Right kidney (tissue), 1 donor: Measurements from ENCODE around the gene CATSPER3.

Experiments
- DNase-seq: peaks from one replicate; pipeline ENCODE4 v3.0.0-alpha.2; 2016

The CATSPER3 gene

DNA sequence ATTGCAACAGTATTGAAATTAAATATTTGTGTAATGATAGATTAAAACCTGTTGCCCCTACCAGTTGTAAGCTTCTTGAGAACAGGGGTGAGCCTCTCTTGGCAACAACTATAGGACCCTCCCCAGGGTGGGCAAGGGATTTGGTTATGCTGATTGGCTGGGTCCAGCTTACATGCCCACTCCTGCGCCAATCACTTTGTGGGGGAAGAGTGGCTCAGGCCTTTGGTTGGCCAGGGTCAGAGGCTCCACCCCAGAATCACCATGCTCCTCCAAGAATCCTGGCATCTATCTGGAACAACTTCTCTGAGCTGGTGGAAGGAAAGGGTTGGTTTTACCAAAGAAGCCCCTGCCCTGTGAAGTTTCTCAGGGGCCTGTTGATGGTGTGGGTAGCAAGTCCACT, 74.9 kb downstream of the CATSPER3 start:
- DNase-seq: no peak

DNA sequence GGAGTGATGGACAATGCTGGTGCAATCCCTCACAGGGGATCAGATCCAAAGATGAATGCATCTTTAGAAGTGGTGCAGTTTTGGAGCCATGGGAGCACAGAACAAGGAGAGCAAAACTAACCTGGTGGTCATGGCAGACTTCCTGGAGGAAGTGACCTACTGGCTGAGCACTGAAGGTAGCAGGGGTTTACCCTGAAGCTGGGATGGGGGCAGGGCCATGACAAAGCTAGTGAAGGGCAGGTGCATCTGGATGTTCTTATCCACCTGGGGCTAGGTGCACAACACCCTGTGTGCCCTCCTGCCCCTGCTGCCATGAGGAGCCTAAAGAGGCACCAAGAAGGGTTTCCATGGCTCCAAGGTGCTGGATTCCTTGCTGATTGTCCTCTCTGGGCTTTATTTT, 77.8 kb downstream of the CATSPER3 start:
- no peak for DNase-seq

DNA sequence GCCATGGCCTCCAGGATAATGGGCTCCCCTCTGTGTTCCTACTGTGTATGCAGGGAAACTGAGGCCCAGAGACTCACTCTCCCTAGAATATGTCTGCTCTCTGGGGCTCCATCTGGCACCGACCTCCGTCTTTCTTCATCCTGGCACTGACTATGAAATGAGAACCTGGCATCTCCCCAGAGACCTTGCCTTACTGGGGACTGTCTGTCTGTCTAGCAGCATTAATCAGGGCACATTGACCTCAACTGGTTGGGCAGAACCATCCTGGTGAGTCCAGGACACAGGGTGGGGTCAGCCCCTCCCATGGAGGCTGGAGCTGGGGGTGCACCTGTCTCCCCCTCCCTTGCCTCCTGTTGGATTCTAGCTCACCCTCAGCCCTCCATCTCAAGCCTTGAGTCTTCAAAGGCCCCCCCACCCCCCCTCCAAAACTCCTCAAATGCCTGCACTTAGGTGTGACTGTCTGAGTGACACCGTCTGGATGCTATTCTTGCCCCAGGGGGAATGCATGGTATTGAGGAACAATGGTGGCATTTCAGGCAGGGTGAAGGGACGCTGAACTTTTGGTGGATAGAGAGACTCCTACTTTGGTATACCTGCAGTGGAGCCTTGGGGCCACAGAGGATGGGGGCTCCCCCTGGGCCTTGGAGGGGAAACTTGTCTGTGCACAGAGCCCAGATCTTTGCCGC, 79.1 kb downstream of the CATSPER3 start:
- no peak for DNase-seq

DNA sequence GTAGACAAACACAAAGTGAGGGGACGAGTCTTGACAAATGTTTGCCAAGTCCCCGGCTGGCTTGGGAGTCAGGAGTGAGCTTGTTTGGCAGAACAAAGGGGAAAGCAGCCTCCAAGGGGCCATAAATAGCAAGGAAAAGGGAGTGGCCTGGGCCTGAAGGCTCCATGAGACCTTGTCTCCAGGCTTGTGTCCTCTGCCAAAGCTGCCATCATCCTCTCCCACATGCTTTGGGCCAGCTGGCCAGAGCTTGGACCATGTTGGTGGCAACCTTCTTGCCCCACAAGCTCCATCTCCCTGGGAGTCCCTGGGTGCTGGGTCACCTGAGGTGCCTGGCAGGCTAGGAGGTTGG, 79.6 kb downstream of the CATSPER3 start:
- DNase-seq: no peak

DNA sequence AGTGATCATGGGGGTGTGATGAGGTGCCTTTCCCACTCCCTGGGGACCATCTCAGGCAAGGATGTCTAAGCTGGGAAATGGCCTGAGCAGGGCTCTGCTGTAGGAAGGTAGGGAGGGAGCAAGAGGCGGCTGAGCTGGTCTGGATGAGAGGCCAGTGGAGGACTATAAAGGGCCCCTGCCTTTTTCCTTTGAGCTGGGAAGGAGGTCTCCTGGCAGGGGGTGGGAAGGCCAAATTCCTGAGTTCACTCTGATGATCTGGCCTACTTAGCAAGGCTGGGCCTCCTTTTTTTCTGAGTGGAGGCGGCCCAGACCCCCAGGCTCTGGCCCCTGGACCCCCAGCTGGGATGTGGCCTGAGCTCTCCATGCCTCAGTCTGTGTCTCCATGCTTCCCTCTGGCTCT, 80.6 kb downstream of the CATSPER3 start:
- DNase-seq: no peak

DNA sequence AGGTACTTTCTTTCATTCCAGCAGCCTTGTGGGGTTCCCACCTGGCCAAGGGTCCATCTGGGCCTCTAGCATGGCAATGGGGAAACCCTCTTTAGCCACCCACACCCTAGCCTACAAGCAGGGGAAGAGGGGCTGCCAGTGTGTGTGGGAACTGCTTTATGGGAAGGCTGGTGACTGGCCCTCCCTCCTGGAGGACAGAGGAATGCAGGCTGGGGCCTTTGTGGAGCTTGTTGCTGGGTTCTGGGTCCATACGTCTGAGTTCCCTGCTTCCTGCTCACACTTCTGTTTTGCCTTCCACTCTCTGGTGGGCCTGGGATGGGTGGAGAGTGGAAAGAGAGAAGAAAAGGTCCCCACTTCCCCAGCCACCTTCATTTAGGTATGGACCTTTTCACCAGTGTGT, 81.2 kb downstream of the CATSPER3 start:
- no peak for DNase-seq

DNA sequence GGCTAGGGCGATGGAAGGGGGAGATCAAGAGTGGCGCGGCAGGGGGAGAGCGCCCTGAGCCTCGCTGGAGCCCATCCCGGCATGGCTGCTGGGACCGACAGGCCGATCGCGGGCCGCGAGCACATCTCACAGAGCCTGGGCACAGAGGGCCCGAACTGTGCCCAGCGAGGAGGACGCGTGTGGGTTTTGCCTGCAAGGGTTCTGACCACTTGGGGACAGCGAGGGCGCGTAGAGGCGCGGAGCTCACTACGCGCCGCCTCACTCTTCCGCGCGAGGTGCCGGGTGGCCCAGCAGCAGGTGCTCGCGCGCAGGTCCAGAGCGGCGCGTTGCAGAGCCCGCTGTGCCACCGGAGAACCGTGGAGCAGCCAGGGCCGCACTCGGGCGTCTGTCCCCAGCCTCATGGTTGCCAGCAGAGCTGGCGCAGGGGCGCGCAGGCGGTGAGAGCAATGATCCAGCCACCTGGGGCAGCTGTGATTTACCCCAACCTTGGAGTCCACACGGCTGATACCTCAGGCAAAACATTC, 82.6 kb downstream of the CATSPER3 start:
- no peak for DNase-seq

DNA sequence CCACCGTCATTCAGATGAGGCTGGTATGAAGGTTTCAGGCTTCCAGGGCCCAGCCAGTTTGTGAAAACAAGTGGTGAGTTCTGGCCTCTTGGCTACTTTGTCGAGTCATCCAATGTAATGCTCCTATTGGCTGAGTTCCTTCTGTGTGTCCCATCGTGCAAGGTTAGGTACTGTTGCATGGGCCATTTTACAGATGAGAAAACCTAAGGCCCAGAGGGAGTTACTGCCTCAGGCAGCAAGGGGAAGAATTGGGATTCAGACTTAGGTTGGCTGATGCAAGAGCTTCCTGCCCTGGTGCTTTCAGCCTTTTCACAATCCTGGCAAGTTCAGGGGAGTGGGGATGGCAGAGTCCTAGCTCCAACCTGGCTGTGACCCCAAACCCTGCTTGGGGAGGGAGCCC, 83.7 kb downstream of the CATSPER3 start:
- DNase-seq: no peak

DNA sequence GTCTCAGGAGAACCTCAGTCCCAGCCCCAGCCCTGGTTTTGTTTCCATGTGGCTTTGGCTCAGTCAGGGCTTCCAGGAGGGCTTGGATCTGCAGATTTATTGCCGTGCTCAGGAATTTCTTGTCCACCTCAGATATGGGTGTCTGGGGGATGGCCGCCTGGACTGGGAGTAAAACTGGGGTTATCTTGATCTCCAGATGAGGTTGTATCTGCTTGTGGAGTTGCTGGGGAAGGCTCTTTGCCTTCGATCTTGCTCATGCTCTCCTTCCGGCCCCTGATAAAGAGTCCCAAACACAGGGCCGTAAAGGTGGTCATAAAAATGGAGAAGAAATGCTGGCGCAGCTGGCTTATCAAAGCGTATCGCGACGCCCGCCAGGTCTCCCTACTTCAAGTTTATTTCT, 84.2 kb downstream of the CATSPER3 start:
- no peak for DNase-seq

DNA sequence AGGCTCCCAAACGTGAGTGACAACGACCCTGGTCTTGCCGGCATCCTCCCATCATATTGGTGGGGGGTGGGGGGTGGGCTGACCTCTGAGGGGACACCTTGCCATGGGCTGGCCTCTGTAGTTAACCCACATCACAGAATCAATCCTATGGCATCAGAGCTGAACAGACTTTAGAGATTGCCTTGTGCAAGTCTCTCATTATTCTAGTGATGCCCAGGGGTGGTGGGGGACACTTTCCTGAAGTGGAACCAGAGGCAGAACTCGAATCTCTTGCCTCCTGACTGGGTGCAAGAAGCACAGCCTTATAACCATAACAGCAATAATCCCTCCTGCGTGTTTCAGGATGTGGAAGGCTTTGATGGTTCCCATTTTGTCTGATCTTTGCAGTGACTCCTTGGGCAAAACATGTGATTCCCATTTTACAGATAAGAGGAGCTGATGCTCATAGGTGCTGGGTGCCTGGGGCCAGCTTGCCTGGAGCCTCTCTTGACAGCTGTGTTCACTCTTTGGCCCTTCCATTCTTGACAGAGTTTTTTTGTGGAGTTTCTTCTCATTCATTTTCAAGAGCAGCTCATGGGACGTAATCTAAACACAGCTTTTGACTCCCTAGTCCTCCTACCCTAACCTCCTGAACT, 84.9 kb downstream of the CATSPER3 start:
- no peak for DNase-seq

DNA sequence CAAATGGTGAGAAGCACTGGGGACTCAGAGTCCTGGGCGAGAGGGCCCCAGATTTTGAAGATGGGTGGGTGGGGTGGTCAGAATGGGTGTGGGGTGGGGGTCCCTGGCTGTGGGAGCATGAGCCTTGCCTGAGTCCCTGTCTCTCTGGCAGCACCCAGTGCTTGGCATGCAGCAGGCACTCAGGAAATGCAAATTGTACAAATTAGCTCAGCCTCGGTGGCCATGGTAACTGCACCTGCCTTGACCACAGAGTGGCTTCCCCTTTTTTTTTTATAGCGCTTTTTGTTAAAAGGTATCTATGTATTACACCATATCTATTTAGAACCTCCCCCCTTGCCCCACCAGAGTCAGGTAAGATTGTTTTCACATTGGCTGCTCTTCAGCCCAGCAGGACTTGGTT, 85.6 kb downstream of the CATSPER3 start:
- no peak for DNase-seq

DNA sequence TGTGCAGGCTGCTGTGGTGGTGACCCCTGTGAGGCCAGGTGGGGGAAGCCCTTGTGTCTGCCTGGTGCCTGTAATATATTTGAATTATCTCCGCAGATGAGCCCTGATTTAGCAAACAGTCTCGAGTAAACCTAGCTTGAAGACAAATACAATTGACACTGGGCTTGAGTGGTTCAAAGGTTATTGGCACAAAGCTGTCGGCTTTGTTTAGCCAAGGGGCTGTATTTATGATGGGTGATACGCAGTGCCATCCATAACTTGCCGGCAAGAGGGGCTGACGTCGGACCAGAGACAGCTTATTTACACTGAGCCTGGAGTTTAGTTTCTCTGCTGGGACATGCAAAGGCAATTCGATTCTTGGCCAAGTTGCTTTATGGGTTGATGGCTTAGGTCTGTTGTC, 86.3 kb downstream of the CATSPER3 start:
- no peak for DNase-seq

DNA sequence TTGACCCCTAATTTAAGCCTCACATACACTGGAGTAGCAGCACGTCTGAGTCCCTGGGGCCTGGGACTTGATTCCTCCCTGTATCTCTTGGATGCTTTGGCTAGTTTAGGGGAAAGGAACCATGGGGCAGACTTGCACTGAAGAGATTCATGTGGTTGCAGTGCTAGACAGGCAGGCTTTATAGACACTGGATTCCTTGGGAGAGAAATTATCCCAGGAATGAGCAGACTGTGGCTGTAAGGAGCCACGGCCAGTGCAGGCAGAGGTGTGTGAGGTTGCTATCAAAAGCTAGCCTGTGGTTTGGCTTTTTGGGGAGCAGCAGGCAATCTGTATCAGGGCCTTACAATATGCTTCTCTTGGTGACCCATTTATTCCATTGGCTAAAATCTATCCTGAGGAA, 86.8 kb downstream of the CATSPER3 start:
- DNase-seq: no peak

DNA sequence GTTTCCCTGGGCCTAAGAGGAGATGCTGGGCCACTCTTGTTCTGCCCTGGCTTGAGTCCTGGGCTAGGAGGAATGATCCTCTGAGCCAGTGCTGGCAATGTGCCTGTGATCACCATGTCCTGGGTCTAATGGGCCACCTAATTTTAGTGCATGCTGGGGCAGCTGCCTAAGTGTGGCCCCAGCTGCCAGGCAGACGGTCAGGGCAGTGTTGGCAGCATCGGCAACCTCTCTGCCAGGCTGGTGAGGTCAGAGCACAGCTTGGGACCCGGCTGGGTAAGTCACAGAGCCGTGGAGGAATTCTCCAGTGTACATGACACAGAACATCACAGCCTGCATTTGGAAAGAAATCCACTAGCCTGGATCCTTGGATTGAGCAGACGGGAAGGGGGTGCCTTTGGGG, 87.7 kb downstream of the CATSPER3 start:
- DNase-seq: no peak

DNA sequence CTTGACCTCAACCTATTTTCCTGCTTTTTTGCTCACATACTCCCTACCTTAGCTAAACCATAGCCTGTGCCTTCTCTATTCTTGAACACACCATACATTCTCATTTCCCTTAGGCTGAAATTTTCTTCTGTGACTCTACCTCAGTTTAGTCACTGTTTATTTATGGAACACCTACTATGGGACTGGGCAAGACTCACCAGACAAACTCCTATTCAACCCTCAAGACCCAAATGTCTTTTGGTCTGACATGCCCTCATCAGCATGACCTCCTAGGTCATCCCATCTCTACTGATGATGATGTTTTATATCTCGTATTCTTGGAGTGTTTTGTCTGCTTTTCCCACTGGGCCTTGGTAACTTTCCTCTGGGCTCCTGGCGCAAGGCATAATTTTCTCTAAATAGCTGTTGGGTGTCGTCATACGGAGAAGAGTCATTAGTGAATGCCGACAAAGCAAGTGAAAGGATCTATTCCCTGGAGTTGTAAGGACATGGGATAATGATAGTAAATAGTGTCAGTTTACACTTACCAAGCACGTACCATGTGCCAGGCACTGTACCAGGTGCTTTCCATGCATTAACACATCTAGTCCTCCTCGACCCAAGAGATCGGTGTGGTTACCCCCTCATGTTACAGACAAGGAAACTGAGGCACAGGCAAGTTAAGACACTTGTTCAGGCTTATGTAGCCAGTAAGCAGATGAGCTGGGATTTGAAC, 88.8 kb downstream of the CATSPER3 start:
- DNase-seq: no peak

DNA sequence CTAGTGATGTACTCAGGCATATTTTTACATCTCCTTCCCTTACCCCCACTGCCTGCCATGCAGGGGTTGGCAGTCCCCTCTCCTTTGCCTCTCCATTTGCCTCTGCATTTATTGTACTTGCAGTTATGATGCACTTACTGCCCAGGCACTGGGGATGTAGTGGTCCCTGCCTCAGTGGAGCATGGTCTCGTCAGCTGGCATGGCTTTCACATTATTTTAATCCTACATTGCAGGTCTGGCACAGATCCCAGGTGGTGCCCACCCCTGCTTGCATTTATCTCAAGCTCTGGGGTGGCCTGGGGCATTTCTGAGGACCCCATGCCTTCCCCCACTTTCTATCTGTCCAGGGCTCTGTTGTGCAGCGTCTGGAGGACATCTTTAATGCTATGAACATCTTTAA, 89.5 kb downstream of the CATSPER3 start:
- DNase-seq: no peak

DNA sequence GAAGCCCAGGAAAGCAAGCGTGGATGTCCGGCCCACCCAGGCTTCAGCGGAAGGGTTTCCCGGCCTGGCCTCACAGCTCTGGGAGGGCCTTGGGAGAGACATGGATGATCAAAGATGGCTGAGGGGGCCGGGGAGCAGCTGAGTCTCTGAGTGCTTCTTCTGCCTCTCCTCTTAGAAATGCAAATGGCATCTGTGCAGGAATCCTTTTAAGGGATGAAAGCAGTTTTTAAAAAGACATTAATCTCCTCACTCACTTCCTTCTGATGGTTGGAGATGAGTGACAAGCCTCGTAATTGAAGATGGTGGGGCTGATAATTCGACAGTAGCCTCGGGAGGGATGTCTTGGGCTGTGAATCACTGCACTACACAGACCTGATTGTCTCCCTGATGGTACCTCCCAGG, 90.6 kb downstream of the CATSPER3 start:
- no peak for DNase-seq

DNA sequence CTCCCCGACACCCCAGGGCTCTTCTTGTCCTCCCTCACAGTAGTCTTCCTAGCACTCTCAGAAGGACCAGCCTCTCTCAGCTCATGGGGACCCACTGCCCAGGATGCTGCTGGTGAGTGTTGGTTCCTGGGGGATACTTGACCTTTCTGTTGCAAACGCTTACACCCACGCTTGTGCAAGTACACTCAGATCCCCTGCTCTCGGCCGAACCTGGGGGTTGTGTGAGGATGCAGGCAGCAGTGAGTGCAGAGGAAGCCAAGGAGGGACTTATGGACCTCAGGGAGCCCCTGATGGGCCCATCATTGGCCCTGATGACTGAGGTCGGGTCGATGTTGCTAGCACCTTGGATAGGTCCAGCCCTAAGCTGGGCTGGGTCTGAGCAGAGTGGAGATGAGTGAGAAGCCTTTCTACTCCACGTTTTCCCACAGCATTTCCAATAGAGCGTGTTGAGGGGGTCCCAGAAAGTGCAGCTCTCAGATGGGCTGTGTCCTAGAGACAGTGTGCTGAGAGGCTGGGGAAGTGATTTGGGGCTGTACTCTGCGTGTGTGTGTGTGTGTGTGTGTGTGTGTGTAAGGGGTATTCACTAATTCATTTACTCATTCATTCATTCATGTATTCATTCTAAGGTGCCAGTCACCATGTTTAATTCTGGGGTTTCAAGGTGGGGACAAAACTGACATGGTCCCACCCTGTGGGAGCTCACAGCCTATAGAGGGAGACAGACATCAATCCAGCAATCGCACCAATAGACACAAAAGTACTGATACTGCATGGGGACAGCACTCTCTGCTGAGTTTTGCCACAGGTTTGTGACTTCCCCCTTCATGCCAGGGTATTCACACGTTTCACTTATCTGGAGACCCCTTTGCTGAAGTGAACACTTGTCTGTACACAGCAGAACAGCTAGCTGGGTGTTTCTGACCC, 91.6 kb downstream of the CATSPER3 start:
- no peak for DNase-seq

DNA sequence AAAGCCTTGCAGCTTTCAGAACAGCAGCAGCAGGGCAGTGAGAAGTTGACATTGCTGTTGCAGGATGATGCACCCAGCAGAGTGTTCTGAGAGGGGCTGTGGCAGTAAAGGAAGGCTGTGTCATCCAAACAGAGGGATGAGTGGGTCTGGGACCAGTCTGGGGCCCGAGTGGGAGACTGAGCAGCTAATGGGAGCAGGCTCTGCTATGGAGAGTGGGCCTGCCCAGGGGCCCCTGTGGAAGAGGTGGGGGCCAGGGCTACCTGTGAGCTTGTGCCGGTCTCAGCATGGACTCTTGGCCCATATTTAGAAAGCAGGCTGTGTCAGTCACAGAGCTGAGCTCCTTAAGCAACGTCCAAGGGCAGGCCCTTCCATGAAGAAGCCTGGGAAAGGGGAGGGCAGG, 92.3 kb downstream of the CATSPER3 start:
- DNase-seq: no peak

DNA sequence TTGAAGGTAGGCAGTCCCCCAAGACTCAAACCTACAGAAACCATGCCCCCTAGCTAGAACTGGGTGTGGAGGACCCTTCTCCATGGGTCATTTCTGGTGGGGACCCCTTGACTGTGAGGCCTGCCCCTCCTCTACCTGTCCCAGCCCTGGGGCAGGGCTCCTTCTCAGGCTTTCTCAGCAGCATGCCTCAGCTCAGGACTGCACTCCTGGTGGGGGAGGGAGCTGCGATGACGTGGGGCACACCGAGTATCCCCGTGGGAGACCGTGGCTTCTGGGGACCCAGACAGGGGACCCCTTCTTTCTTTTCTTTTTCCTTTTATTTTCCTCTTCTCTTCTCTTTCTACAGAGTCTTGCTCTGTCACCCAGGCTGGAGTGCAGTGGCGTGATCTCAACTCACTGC, 93.3 kb downstream of the CATSPER3 start:
- DNase-seq: no peak
